Measurements from ENCODE around the gene ZNF143. TPM values are rescaled to one million over a fixed set of nuclear protein-coding genes. Genes with fewer than 3 reads are reported as not detected.

ZNF143 gene
- total and polyA plus RNA-seq, 2 of the 13 experiments (the other 11 are each of a cell fraction or from before 2014, with no cell fraction given) = 22.4 to 35.6 TPM

GRCh38 chr11:9573052-9573774 is 112.4 kb downstream of the ZNF143 start, which contains the start of gene WEE1 (continued):
- TF ChIP-seq ZNF512B (CRISPR knock-in tag; IDR thresholded peaks at IDR 0.05; ENCODE audit: borderline replicate concordance) (peak; percentile 74; the same call in 1 of the 2 replicates), ZNF431 (CRISPR knock-in tag; IDR thresholded peaks at IDR 0.05; ENCODE audit: borderline replicate concordance, low read depth) (peak; percentile 26), ZFP37 (CRISPR knock-in tag; IDR thresholded peaks at IDR 0.05; ENCODE audit: borderline replicate concordance) (0 out of 2 replicates have a peak, but pooled peaks have one; percentile 18), PAXIP1 (CRISPR knock-in tag; conservative IDR thresholded peaks at IDR 0.05) (peak; percentile 88), BRD4 (CRISPR knock-in tag; IDR thresholded peaks at IDR 0.05) (peak; percentile 82), SMAD9 (CRISPR knock-in tag; IDR thresholded peaks at IDR 0.05) (peak; percentile 21; the same call in 1 of the 2 replicates), SRF (IDR thresholded peaks at IDR 0.05; ENCODE audit: low read depth, low read length) (peak; percentile 15; the same call in 1 of the 2 replicates), CREB3 (CRISPR knock-in tag; IDR thresholded peaks at IDR 0.05) (no peak; the same call in none of the 2 replicates), AKAP8 (CRISPR knock-in tag; IDR thresholded peaks at IDR 0.05) (peak; percentile 25; the same call in 1 of the 2 replicates), REL (CRISPR knock-in tag; conservative IDR thresholded peaks at IDR 0.05) (peak; percentile 97; the same call in 1 of the 2 replicates), SAFB2 (CRISPR knock-in tag; IDR thresholded peaks at IDR 0.05; ENCODE audit: borderline replicate concordance, low read depth) (peak; percentile 90), PRDM10 (CRISPR knock-in tag; IDR thresholded peaks at IDR 0.05; ENCODE audit: low read depth) (no peak), TMF1 (CRISPR knock-in tag; IDR thresholded peaks at IDR 0.05; ENCODE audit: low read depth) (peak; percentile 87), ZNF792 (CRISPR knock-in tag; IDR thresholded peaks at IDR 0.05) (no peak; the same call in none of the 2 replicates), KLF6 (CRISPR knock-in tag; IDR thresholded peaks at IDR 0.05) (peak; percentile 69), ZNF546 (CRISPR knock-in tag; conservative IDR thresholded peaks at IDR 0.05) (no peak), RCOR2 (CRISPR knock-in tag; IDR thresholded peaks at IDR 0.05) (peak; percentile 34; the same call in 1 of the 2 replicates), LCORL (IDR thresholded peaks at IDR 0.05) (no peak), LCORL (CRISPR knock-in tag; IDR thresholded peaks at IDR 0.05) (peak; percentile 95)
